Astrocyte of the cerebellum (primary cell): ENCODE measurements around the gene PARP12.
A peak's percentile ranks its signal among the peaks of the same experiment; 100 is the strongest.
"Not testable (repeated sequence)": the region's sequence is repeated elsewhere in the genome, so short reads cannot be mapped to it uniquely, and the experiment has no call there.

Experiments
- DNase-seq: peaks from one replicate; pipeline ENCODE4 v3.0.0-alpha.2; 2011; ENCODE audit warnings: low read depth
- H3K4me3 ChIP-seq: 2 replicates; pipeline ENCODE4 v1.5.1; 2011; ENCODE audit warnings: mild to moderate bottlenecking, low read depth, low read length, moderate library complexity
- CTCF ChIP-seq: IDR thresholded peaks from 2 replicates; pipeline ENCODE4 v1.5.1; 2012; ENCODE audit warnings: low read length, low read depth, moderate library complexity, mild to moderate bottlenecking; ENCODE audit errors: missing control alignments
- in situ Hi-C: cut with HindIII; loops from 2 replicates; pipeline ENCODE4 v1.10.0; 2017; ENCODE audit warnings: low sequenced_read_pairs

Gene PARP12

GRCh38 chr7:140062528-140063299 lies at the start of gene PARP12:
TSS of gene PARP12 (minus strand) at chr7:140062951. CDS start at chr7:140062847, 104 bp downstream.
- H3K4me3 ChIP-seq, result peak within 1 kb of the TSS; percentile 57
- in situ Hi-C loops, result no loop called here
- TF ChIP-seq CTCF, result no peak
- peak; percentile 41 for DNase-seq

GRCh38 chr7:140108777-140109176 lies 46.0 kb upstream of the PARP12 start:
- H3K4me3 ChIP-seq, DNase-seq, in situ Hi-C loops: not testable (repeated sequence)

- H3K4me3 ChIP-seq, result no peak overlapping the region
- TF ChIP-seq CTCF, result no peak
- in situ Hi-C loops, result no loop called here
- DNase-seq, result no peak
These were observed 33.7 kb upstream of the PARP12 start for GRCh38 chr7:140096459-140096858.

GRCh38 chr7:140093375-140093774 lies 30.6 kb upstream of the PARP12 start:
- DNase-seq, result no peak
- in situ Hi-C loops, result no loop called here
- H3K4me3 ChIP-seq, result no peak overlapping the region
- no peak for TF ChIP-seq CTCF

- in situ Hi-C loops, result no loop called here
- no peak for DNase-seq
- no peak overlapping the region for H3K4me3 ChIP-seq
- TF ChIP-seq CTCF, result no peak
These were observed 22.7 kb upstream of the PARP12 start for GRCh38 chr7:140085447-140085846.

GRCh38 chr7:140084972-140085371 lies 22.2 kb upstream of the PARP12 start:
- in situ Hi-C loops, result no loop called here
- DNase-seq, result no peak
- H3K4me3 ChIP-seq, result no peak overlapping the region
- no peak for TF ChIP-seq CTCF

- no peak for DNase-seq
- no peak for TF ChIP-seq CTCF
- H3K4me3 ChIP-seq, result no peak overlapping the region
- in situ Hi-C loops, result no loop called here
These were observed 21.4 kb upstream of the PARP12 start for GRCh38 chr7:140084142-140084655.
